ENCODE data around the gene BBLN.

Gene BBLN

DNA sequence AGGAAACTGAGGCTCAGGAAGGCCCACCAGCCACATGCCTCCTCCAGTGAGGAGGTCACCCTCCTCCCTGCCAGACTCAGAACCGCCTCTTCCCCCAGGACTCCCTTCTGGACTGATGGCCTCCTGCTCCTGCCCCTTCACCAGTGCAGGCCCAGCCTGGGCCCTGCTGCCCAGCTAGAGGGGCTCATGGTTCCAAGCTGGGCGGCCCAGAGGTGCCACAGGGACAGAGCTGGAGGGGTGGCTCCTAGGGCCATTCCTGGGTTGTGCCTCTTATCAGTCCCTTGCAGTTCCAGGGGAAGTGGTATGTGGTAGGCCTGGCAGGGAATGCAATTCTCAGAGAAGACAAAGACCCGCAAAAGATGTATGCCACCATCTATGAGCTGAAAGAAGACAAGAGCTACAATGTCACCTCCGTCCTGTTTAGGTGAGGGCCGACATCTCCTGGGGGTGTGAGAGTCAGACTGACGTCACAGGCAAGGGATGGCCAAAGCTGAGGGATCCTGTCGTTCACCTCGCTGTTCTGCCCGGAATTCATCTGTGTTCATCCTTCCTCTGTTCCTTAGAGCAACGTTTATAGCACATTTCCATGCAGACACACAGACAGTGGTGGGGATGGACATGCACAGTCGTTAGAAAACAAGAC, 10.0 kb upstream of the BBLN start:
- TF ChIP-seq, protein P1, sequence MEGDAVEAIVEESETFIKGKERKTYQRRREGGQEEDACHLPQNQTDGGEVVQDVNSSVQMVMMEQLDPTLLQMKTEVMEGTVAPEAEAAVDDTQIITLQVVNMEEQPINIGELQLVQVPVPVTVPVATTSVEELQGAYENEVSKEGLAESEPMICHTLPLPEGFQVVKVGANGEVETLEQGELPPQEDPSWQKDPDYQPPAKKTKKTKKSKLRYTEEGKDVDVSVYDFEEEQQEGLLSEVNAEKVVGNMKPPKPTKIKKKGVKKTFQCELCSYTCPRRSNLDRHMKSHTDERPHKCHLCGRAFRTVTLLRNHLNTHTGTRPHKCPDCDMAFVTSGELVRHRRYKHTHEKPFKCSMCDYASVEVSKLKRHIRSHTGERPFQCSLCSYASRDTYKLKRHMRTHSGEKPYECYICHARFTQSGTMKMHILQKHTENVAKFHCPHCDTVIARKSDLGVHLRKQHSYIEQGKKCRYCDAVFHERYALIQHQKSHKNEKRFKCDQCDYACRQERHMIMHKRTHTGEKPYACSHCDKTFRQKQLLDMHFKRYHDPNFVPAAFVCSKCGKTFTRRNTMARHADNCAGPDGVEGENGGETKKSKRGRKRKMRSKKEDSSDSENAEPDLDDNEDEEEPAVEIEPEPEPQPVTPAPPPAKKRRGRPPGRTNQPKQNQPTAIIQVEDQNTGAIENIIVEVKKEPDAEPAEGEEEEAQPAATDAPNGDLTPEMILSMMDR (IDR thresholded peaks at IDR 0.05; ENCODE audit: extremely low read depth, missing control alignments): no peak
- DNase-seq (ENCODE audit: low spot score): no peak

DNA sequence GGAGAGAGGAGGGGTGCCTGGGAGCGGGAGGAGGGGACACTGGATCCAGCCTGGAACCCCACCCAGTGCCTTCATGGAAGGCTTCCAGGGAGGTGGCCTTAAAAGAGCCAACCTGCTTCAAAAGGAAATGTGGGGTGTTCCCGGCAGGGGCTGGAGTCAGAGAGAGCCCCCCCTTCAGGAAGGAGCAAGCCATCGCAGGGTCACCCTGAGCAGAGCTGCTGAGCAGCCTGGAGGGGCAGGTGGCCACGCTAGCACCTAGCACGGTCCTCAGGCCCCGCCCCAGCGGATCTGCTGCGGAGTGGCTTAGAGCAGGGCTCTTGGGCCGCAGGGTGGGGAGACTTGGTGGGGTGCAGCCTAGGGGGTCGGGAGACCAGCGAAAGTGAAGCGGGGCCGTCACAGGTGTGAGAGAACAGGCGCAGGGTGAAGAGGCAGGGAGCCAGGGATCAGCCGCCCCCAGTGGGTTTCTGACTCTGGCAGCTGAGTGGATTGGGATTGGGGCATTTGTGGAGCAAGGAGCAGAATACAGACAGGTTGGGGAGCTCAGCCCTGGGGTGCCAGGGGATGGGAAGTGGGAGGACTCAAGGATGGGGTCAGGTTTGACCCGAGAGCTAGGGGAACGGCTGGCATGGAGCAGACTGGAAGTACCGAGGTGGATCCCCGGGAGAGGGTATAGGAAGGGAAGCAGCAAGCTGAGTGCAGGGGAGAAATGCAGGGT, 9.3 kb upstream of the BBLN start:
- TF ChIP-seq, protein P1 (IDR thresholded peaks at IDR 0.05; ENCODE audit: extremely low read depth, missing control alignments): no peak
- DNase-seq (ENCODE audit: low spot score): no peak

DNA sequence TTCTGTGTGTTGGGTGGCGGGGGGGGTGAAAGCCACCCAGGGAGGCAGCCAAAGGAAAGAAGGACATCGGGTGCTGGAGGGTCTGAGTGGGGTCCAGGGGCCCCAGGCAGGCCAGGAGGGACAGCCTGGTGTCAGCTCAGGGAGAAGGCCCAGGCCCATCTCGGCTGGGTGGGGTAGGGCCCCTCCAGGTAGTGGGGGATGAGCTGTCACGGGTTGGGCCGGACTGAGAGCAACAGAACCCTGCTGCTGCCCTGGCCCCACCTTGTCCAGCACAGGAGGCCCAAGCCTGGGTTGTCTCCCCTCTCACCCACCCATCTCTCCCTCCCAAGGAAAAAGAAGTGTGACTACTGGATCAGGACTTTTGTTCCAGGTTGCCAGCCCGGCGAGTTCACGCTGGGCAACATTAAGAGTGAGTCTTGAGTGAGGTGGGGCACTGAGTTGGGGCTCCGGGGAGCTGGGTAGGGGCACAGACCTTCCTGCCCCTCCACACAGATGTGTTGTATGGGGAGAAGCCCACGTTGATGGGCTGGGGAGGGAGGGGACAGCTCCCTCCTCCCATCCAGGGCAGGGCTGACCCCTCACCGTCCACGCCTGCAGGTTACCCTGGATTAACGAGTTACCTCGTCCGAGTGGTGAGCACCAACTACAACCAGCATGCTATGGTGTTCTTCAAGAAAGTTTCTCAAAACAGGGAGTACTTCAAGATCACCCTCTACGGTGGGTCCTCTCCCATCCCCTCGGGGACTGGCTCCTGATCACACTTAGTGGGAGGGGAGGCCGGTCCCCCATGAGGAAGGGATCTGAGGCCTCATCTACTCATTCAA, 8.5 kb upstream of the BBLN start:
- DNase-seq (ENCODE audit: low spot score): no peak

DNA sequence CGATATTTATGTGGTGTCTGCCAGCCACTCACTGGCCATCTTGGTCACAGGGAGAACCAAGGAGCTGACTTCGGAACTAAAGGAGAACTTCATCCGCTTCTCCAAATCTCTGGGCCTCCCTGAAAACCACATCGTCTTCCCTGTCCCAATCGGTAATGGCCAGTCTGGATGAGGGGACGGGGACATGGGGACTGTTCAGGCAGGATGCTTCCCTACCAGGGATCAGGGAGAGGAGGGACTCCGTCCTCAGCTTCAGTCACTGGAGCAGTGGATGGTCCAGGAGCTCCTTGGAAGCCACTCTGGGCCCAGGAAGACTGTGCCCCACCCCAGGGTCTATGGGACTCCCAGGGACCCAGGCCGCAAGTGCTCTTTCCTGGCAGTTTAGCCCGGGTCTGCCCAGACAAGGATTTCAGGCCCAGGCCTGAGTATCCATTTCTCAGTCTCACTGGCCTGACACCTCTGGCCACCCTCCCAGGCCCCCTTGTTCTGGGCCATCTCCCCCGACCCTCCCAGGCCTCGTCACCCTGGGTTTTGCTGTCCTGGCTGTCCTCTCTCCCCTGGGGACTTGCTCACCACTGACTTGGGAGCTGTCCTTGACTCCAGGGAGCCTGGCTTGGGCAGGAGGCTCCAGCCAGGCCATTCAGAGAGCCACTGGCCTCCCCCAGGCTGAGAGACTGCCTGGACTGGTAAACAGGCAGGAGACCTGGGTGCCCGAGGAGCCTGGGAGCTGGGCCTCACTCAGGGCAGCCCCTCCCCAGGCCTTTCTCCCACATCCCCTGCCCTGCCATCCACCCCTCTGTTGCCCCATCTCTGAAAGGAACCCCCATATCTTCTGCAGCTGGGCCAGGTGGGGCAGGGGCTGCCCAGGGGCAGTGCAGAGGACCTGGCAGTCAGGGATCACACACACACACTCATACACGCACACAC, 7.7 kb upstream of the BBLN start:
- TF ChIP-seq, protein P1 (IDR thresholded peaks at IDR 0.05; ENCODE audit: extremely low read depth, missing control alignments): no peak

More for the DNA sequence above, 8.5 kb upstream of the BBLN start:
- TF ChIP-seq, protein P1 (IDR thresholded peaks at IDR 0.05; ENCODE audit: extremely low read depth, missing control alignments): no peak

DNA sequence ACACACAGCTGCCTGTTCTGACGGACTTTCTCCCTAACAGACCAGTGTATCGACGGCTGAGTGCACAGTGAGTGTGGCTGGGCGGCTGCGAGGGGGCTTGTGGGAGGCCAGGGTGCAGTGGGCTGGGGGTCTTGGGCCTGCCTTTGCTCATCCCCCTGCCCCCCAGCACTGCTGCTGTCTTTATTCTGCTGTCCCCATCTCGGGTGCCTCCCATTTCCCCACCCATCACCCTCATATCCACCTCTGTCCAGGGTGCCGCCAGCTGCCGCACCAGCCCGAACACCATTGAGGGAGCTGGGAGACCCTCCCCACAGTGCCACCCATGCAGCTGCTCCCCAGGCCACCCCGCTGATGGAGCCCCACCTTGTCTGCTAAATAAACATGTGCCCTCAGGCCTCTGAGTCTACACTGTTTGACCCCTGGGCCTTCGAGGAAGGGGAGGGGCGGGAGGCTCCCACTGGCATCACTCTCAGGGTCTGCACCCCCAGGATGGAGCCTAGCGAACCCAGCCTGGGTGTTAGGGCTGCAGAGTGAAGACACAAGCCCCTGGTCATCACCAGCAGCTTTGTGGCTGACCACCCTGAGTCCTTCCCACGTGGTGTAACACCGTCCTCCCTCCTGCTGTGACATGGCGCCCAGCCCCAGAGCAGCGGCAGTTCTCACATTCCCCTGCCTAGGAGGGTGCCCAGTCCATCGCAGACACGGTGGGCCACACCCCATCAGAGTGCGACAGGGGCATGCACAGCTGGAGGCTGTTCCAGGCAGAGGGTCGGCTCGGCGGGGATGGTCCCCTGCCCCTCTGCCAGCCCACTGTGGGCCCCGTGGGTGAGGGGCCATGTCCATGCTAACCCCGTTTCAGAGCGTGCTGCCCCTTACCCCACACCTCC, 6.8 kb upstream of the BBLN start:
- DNase-seq (ENCODE audit: low spot score): no peak
- TF ChIP-seq, protein P1 (IDR thresholded peaks at IDR 0.05; ENCODE audit: extremely low read depth, missing control alignments): no peak

More for the DNA sequence above, 7.7 kb upstream of the BBLN start:
- no peak for DNase-seq (ENCODE audit: low spot score)
